Esophagus muscularis mucosa (tissue), 3 donors: ENCODE results near the gene PDE1A.

Experiments used
- CTCF ChIP-seq, 3 experiments: fragments of 200-600 bp in 2 of 3; fragments of 450-650 bp in 1 of 3; sonication (generic) in 2 of 3; IDR thresholded peaks; one replicate each; pipeline ENCODE4 v1.5.1; 2017 to 2019; ENCODE audit warnings: antibody characterized with exemption in 3 of 3, mild to moderate bottlenecking in 2 of 3, moderate library complexity in 1 of 3
- POLR2A ChIP-seq: fragments of 450-650 bp; IDR thresholded peaks from one replicate; pipeline ENCODE4 v1.6.1; 2017; ENCODE audit warnings: antibody characterized with exemption, moderate library complexity, mild to moderate bottlenecking, low read depth

GRCh38 chr2:182191061-182191460 lies 235.8 kb downstream of the PDE1A start:
- TF ChIP-seq CTCF (IDR thresholded peaks at IDR 0.05): no peak
- no peak for TF ChIP-seq POLR2A
